ENCODE data around the gene LILRA6. TPM values are rescaled to one million over a fixed set of nuclear protein-coding genes. Genes with fewer than 3 reads are reported as not detected.

Gene LILRA6
- total RNA-seq, 1 experiment from 2014 or later, result not detected

DNA sequence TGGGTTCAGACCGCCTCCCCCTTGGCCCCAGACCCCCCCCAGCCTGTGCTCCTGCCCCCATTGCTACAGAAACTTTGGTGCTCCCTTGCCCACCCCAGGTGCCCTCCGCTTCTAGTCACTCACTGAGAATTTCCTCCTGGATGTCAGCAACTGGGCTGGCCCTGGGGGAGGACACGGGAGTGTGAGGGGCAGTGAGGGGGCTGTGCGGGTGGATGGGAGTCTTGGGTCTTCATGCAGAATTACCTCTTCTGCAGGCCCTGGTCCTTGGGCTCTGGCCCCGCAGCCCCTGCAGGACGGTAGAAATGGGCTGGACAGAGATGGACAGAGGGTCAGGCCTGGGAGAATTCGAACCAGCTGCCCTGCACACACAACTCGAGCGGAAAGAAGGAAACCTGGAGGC, 9.7 kb upstream of the LILRA6 start:
- H3K9me2 ChIP-seq (ENCODE audit: insufficient read depth), result no peaks in the 10 kb centered on the region
- no peaks in the 10 kb centered on the region for H3K36me3 ChIP-seq (ENCODE audit: control insufficient read depth in 1 of 2, insufficient read depth in 2 of 2, low read length in 2 of 2)
- BruUV-seq (replicated peaks), result no TSS peak
- H3K9ac ChIP-seq (ENCODE audit: low read length), result no peak overlapping the region
- H3K4me3 ChIP-seq (replicated peaks in 1 of 2; ENCODE audit: low read depth in 1 of 2, low read length in 2 of 2), result no peak overlapping the region
- no peaks in the 10 kb centered on the region for H3K4me1 ChIP-seq (ENCODE audit: control insufficient read depth in 1 of 2, insufficient read depth in 2 of 2, low read length in 2 of 2)
- peaks cover 8% of the 10 kb centered on the region for H3K27me3 ChIP-seq (ENCODE audit: insufficient read depth, low read length)
- DNase-seq (ENCODE audit: low read depth, low spot score) (no peak), ATAC-seq (no peak)
- H3K27ac ChIP-seq (ENCODE audit: low read depth, low read length), result no peak overlapping the region
- H2AFZ ChIP-seq (ENCODE audit: low read depth, low read length, poor library complexity, severe bottlenecking), result no peak overlapping the region
- H4K20me1 ChIP-seq (ENCODE audit: insufficient read depth), result no peaks in the 10 kb centered on the region
- H3K79me2 ChIP-seq (ENCODE audit: insufficient read depth, low read length), result no peaks in the 10 kb centered on the region
- intact Hi-C loops (cut with micrococcal nuclease), result no loop called here
- ChIA-PET CTCF (interaction anchor here (1.3 kb wide), 1 partner anchor 14 kb away, joined by 4 read pairs; no protein-coding TSS in a partner anchor), POLR2A (no interaction called here), RAD21 (ENCODE audit: low non-redundant PET in 1 of 2, low total read pairs in 2 of 2, uncharacterized antibody in 2 of 2, unreplicated experiment in 2 of 2) (no interaction called here)
- TF ChIP-seq ZNF274 (IDR thresholded peaks at IDR 0.05; ENCODE audit: low read depth, low read length), result no peak
- no peak for TF ChIP-seq MAX (IDR thresholded peaks at IDR 0.05)
- no peak for TF ChIP-seq REST (IDR thresholded peaks at IDR 0.05; ENCODE audit: low read depth)
- TF ChIP-seq ATF3 (IDR thresholded peaks at IDR 0.05), result no peak
- TF ChIP-seq SIN3A (IDR thresholded peaks at IDR 0.05; ENCODE audit: low read depth), result no peak
- no peak for TF ChIP-seq POLR2AphosphoS5 (IDR thresholded peaks at IDR 0.05; ENCODE audit: low read depth, low read length)
- no peak for TF ChIP-seq JUND (IDR thresholded peaks at IDR 0.05)
- no peak for TF ChIP-seq ELF1 (IDR thresholded peaks at IDR 0.05; ENCODE audit: borderline replicate concordance, low read depth)
- TF ChIP-seq TCF7L2 (IDR thresholded peaks at IDR 0.05; ENCODE audit: borderline replicate concordance, extremely low read depth, insufficient read depth, insufficient read length), result no peak
- no peak for TF ChIP-seq EZH2phosphoT487 (IDR thresholded peaks at IDR 0.05; ENCODE audit: borderline replicate concordance)
- TF ChIP-seq POLR2A (IDR thresholded peaks at IDR 0.05; ENCODE audit: borderline replicate concordance, extremely low read depth, insufficient read depth, insufficient read length), result no peak
- TF ChIP-seq YY1 (IDR thresholded peaks at IDR 0.05; ENCODE audit: extremely low read depth, insufficient replicate concordance, low read depth, low read length), result no peak
- no peak for TF ChIP-seq SP1 (IDR thresholded peaks at IDR 0.05; ENCODE audit: low read depth)
- TF ChIP-seq RAD21 (IDR thresholded peaks at IDR 0.05; ENCODE audit: low read depth), result no peak
- TF ChIP-seq, protein P1, sequence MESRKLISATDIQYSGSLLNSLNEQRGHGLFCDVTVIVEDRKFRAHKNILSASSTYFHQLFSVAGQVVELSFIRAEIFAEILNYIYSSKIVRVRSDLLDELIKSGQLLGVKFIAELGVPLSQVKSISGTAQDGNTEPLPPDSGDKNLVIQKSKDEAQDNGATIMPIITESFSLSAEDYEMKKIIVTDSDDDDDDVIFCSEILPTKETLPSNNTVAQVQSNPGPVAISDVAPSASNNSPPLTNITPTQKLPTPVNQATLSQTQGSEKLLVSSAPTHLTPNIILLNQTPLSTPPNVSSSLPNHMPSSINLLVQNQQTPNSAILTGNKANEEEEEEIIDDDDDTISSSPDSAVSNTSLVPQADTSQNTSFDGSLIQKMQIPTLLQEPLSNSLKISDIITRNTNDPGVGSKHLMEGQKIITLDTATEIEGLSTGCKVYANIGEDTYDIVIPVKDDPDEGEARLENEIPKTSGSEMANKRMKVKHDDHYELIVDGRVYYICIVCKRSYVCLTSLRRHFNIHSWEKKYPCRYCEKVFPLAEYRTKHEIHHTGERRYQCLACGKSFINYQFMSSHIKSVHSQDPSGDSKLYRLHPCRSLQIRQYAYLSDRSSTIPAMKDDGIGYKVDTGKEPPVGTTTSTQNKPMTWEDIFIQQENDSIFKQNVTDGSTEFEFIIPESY (IDR thresholded peaks at IDR 0.05; ENCODE audit: extremely low read depth, insufficient replicate concordance, low read length), result no peak
- no peak for TF ChIP-seq SRF (IDR thresholded peaks at IDR 0.05; ENCODE audit: low read depth)
- TF ChIP-seq, protein P2, sequence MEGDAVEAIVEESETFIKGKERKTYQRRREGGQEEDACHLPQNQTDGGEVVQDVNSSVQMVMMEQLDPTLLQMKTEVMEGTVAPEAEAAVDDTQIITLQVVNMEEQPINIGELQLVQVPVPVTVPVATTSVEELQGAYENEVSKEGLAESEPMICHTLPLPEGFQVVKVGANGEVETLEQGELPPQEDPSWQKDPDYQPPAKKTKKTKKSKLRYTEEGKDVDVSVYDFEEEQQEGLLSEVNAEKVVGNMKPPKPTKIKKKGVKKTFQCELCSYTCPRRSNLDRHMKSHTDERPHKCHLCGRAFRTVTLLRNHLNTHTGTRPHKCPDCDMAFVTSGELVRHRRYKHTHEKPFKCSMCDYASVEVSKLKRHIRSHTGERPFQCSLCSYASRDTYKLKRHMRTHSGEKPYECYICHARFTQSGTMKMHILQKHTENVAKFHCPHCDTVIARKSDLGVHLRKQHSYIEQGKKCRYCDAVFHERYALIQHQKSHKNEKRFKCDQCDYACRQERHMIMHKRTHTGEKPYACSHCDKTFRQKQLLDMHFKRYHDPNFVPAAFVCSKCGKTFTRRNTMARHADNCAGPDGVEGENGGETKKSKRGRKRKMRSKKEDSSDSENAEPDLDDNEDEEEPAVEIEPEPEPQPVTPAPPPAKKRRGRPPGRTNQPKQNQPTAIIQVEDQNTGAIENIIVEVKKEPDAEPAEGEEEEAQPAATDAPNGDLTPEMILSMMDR (IDR thresholded peaks at IDR 0.05 in 2 of 3, conservative IDR thresholded peaks at IDR 0.05 in 1 of 3; ENCODE audit: borderline replicate concordance in 1 of 3, insufficient read depth in 1 of 3, low read depth in 2 of 3, low read length in 2 of 3), result no peak
- no peak for TF ChIP-seq CEBPB (IDR thresholded peaks at IDR 0.05; ENCODE audit: low read depth)
- H3K4me2 ChIP-seq (ENCODE audit: low read length), result no peak overlapping the region
- H3K9me3 ChIP-seq (ENCODE audit: control insufficient read depth in 1 of 2, insufficient read depth in 1 of 2, low read depth in 1 of 2, low read length in 2 of 2), result no peaks in the 10 kb centered on the region

Data from HCT116 (cell line).